ENCODE measurements around the gene FCN2.

- TF ChIP-seq CTCF (IDR thresholded peaks at IDR 0.05) (no peak), POLR2A (IDR thresholded peaks at IDR 0.05) (no peak), POLR2AphosphoS5 (IDR thresholded peaks at IDR 0.05) (no peak), EP300 (IDR thresholded peaks at IDR 0.05) (no peak)
Observed at GRCh38 chr9:134887686-134888602, 7.3 kb downstream of the FCN2 start.

All from upper lobe of left lung (tissue), 4 donors.